OCI-LY3 (cell line): ENCODE measurements around the gene FES.

Source experiments
- CTCF ChIP-seq: fragments of 200-600, 300-600 bp; sonication (generic); IDR thresholded peaks from 2 replicates; pipeline ENCODE4 v1.5.1; 2014; ENCODE audit warnings: antibody characterized with exemption, low read length, low read depth
- EZH2phosphoT487 ChIP-seq: fragments of 200-600 bp; shearing (Covaris generic); IDR thresholded peaks from 2 replicates; pipeline ENCODE4 v1.6.1; 2018; ENCODE audit warnings: antibody characterized with exemption, mixed run types, low read depth

- TF ChIP-seq CTCF = no peak
- no peak for TF ChIP-seq EZH2phosphoT487
These were observed 48.3 kb downstream of the FES start for GRCh38 chr15:90932660-90932991.
